NCI-H748 (cell line): ENCODE results near the gene ZNF536.

Experiments used
- DNase-seq: peaks from one replicate; lab custom pipeline; 2025; ENCODE audit not compliant: unreplicated experiment; lab: John Stamatoyannopoulos, UW

Gene ZNF536

DNA sequence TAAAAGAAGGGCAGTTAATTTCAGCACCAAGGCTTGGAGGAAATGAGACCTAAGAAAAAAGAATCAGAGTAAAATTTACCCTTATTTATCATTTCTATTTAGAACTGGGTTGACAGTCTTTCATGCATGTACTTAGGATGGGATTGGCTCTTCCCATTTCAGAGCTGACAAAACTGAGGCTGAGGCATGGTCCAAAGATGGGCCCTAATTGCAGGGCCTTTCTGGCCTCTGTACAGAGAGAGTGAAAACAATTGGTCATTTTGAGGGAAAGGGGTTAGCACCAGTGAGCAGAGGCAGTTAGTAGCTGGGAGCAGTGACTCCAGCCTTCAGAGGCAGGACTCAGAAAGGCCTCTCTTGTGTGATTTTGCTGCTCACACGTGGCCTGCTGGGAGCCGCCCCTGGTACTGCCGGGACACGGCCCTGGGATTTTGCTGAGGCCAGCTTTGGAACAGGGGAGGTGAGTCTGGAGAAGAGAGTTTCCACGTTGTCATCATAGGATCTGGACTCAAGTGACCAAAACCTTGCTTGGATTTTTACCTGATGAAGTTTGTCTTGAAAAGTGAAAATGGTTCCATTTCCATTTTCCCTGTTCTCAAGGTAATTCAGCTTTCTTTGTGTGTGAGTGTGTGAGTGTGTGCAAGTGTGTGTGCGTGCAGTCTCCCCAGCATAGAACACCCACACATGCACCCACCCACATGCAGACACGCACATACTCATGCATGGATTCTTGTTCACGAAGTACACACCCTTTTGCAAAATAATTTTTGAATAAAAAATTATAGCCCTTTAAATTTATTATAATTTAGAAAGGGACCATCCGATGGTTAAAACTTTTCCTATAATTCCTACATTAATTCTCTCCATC is at the start of gene ZNF536:
TSS of gene ZNF536 (plus strand) at position 425 of the 865 bp plus-strand sequence. CDS start 71,179 bp downstream, outside the sequence.
- no peak for DNase-seq

DNA sequence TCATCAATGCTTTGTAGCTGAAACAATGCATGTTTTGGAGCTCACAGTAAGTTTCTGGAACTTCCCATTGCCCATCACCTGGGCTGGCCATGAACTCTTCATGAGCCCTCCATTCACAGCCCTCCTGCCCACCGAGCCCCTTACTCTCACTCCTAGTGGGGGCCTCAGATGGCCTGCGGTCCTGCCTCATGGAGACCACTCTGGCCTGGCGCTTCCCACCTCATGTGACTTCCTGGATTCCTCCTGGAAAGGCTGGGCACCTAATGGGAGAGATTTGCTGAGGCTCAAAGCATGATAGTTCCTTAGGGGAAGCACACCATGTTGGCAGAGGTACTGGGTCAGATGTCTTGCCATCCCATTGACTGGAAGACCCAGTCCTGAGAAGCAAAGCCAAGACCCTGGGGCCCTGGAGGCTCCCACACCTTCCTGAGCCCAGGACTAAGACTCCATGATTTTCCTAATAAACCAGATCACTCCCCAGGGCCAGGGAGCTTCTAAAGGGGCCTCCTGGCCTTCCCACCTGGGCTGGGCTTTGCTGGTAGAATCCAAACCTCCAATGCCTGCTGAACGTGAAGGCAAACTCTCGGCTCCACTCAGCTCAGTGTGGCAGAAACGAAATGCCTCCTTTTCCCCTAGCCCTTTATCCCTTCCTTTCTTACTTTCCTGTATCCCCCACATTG is 49.4 kb upstream of the ZNF536 start:
- no peak for DNase-seq

DNA sequence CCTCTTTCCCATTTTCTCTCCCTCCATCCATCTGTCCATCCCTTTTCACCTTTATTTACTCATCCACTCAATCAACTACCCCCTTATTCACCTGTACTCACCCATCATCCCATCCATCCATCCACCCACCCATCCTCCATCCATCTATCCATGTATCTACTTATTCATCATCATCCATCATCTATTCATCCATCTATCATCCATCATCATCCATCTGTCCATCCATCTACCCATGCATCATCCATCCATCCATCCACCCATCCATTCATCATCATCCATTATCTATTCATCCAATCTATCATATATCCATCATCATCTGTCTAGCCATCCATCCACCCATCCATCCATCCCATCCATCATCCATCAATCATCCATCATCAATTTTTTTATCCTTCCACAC is 48.3 kb upstream of the ZNF536 start:
- DNase-seq = no peak

DNA sequence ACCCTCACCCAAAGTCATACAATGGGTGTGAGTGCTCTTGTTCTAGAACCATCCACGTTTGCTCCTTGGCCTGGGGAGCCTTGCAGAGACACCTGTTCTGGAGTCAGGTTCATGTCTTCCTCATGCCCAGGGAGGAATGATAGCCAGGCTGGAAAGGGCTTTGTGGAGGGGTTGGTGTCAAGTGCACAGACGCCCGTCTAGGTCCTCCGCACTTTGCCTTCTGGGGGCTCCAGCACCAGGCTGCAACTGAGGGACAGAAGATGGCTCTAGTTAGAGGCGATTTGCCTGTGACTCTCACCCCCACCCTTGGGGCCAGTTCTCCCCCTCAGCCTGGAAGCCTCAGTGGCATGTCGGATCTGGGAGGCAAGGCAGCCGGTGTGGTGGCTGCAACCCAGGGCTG is 47.2 kb upstream of the ZNF536 start:
- DNase-seq = no peak

DNA sequence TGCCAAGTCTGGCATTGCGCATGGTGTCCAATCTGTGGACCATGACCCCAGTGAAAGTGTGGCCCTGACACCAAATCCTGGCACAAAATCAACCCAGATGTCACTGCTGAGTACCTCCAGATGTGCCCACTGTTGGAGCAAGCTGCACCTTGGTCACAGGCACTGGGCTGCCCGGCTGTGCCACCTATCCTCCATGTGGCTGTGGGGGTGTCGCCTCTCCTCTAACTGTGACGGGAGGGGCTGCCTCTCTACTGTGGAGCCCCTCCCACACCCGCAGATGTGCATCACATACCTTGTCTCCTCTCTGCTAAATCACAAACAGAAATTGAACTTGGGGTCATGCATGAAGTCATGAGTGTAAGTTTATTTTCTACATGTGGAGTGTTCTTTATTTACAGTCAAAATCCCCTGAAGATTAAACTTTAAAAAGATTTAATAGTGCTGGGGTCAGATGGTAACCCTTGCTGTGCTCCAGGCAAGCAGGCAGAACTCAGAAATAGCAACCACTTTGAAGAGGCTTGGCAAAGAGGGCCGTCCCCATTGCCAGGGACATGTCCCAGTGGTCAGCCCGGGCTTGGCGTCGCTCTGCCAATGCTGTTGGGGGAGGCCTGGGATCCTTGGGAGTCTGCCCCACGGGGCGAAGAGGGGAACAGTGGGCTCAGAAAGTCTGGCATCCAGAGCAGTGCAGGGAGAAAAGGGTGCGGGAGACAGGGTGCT is 46.4 kb upstream of the ZNF536 start:
- no peak for DNase-seq

DNA sequence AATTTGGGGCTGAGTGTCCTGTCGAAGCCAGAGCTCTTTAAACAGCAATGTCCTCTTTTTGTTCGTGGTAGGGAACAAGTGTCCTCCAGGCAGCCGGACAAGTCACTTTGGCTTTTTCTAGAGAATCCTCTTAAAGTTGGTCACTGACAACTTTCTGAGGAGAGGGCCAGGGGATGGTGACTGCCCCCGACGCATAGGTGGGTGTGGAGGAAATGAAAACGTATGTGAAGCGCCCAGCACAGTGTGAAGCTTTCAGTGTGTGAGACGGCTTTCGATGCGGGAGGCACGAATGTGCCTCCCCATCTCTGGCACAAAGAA is 45.8 kb upstream of the ZNF536 start:
- no peak for DNase-seq

DNA sequence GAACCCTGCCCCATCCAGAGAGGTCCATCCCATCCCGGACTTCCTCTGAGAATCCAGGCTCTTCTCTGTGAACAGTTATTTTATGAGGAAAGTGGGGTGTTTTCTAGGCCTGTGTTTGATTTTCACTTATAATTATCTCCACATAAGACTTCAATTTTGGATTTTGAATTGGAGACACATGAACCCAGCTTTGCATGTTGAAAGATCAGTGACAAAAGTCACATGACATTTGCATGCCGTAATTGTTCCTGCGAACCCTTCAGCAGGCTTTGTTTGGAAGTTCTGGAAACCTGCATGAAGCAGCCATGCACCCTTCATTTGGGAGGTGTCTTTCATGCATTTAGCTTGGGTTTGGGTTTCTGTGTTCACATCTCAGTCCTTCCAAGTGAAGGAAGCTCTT is 44.9 kb upstream of the ZNF536 start:
- no peak for DNase-seq

DNA sequence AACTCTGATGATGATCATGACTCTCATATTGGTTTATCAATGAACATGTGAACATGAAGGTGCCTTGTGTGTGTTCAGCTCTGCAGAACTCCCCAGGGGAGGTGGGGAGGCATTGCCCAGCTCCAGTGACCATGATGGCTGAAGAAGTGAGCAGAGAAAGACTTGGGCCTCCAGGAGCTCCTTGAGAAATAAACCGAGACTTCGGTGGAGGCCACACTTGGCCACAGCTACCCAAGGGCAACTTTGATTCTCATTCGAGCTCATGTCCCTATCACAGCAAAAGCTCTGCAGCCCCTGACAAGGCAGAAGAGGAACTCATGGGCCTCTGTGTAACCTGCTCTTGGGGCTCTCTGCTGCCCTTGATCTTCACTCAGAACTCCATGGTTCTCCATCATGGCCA is 44.1 kb upstream of the ZNF536 start:
- no peak for DNase-seq

DNA sequence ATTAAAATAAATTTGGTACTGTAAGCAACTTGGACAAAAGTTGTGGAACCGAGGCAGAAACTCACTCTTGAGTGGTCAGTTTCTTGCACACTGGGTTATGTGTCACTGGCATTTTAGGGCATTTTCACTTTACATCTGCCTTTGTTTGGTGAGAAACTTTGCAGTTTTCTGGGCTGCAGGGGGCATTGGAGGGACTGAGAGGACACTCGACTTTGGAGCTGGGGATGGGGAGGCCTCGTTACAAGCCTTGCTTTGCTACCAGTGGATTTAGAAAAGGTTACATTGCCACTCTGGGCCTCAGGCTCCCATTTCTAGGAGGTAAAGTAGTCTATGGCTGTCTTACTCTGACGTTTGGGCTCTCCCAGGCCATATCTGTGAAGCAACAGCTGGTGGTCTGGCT is 41.9 kb upstream of the ZNF536 start:
- DNase-seq = no peak

DNA sequence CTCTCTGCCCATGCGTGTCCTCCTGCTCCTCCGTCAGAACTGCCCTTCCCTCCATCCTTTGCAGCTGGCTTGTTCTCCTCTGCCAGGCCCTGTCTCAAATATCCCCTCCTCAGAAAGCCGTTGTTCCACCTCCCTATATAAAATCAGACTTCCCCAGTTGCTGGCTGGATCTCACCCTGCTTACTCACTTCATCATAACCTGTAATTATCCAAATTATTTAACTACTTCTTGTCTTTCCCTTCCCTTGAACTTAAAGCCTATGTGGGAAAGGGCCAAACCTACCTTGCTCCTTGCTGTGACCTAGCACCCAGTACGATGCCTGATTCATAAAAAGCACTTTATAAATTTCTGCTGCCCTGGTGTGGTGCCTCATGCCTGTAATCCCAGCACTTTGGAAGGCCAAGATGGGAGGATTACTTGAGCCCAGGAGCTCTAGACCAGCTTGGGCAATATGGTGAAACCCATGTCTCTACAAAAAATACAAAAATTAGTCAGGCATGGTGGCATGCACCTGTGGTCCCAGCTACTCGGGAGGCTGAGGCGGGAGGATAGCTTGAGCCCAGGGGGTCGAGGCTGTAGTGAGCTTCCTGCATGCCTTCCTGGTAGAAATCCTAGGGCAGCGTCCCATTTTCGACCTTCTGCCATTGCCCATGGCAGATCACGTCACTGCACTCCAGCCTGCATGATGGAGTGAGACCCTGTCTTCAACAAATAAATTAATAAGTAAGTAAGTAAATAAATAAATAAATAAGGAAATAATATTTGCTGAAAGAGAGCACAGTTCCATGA is 39.5 kb upstream of the ZNF536 start:
- DNase-seq = no peak

DNA sequence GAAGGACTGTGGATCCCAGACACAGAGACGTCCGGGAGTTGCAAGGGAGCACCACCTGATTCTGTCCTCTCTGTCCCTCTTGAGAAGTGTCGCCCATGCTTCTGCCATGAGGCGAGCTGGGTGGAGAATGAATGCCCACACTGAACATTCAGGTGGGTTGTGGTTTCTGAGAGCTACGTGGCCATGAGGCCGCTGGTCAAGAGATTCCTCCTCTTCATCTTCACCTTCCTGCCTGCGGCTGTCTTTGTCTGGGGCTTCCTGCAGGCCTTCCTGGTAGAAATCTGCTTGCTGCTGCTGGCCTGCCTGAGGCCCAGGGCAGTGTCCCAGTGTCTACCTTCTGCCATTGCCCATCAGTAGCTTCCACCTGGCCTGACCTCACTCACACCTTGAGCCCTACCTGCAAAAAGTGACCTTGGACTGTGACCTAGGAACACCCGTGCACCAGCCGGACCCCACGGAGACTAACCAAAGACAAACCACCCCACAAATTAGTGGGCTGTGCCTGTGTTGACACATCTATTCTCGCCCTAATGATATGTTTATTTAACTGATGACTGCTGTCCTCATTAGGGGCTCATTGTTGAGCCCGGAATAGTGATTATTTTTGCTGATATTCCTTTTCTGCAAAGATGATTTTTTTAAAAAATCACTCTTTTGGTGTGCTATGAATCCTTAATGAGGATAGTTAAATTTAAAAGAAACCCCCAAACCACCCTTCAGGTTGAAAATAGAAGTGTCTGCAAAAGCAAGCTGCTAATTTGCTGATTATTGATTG is 38.7 kb upstream of the ZNF536 start:
- DNase-seq = no peak

DNA sequence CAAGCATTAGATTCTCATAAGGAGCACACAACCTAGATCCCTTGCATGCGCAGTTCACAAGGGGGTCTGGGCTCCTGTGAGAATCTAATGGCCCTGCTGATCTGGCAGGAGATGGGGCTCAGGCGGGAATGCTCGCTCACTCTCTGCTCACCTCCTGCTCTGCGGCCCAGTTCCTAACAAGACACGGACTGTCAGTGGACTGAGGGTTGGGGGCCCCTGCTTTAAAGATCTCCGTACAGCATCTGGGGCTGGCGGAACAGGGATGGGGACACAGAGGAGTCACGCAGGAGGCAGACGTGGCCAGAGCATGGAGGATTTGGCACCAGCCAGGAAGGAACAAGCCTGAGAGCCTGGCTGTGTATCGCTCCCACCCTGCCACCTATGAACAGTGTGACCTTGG is 37.3 kb upstream of the ZNF536 start:
- no peak for DNase-seq

DNA sequence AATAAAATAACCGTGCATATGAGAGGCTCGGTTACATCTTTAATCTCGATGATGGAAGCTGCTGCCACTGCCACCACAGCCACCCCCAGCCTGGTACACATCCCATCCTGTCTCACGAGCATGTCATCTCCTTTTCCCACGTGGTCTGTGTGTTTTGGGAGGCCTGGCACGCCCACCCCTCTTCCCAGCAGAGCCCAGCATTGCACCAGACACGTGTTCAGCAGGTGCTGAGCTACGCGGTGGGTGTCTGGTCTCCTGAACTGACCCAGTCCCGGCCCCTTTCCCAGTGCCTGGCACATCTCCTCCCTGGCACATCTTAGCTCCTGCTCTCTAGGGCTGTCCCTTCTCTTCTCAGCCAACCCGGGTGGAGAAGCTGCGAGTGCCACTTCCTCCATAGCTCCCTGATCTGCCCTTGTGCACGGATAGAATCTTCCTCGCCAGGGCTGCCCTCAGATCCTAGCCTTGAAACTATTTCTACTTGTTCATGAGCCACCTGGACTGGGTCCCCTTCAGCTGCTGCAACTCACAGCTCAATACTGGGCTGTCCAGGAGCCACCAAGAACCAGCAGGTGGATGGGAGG is 36.8 kb upstream of the ZNF536 start:
- DNase-seq = no peak

DNA sequence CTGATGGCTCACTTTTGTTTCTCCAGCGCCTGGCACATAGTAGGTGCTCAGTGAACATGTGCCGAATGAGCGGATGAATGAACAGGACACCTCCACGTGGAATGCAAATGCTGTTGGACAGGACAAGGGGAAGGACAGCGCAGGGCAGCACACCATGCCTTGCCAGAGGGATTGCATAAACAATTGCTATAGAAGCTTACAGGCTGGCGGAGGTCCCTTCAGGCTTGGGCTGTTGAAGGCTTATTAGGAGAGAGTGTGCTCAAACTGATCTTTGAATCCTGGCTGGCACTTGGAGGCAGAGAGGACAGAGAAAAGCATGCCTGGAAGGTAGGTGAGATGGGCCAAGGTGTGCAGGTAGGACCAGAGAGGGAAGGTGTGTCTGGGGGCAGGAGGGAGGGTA is 35.9 kb upstream of the ZNF536 start:
- no peak for DNase-seq

DNA sequence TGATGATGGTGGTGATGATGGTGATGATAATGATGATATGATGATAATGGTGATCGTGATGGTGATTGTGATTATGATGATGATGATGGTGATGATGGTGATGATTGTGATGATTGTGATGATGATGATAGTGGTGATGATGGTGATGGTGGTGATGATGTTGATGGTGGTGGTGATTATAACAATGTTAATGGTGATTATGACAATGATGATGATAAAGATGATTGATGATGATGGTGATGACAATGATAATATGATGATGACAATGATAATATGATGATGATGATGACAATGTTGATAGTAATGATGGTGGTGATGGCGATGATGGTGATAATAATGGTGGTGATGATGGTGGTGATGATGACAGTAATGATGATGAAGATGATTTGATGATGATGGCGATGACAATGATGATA is 34.1 kb upstream of the ZNF536 start:
- DNase-seq = no peak

DNA sequence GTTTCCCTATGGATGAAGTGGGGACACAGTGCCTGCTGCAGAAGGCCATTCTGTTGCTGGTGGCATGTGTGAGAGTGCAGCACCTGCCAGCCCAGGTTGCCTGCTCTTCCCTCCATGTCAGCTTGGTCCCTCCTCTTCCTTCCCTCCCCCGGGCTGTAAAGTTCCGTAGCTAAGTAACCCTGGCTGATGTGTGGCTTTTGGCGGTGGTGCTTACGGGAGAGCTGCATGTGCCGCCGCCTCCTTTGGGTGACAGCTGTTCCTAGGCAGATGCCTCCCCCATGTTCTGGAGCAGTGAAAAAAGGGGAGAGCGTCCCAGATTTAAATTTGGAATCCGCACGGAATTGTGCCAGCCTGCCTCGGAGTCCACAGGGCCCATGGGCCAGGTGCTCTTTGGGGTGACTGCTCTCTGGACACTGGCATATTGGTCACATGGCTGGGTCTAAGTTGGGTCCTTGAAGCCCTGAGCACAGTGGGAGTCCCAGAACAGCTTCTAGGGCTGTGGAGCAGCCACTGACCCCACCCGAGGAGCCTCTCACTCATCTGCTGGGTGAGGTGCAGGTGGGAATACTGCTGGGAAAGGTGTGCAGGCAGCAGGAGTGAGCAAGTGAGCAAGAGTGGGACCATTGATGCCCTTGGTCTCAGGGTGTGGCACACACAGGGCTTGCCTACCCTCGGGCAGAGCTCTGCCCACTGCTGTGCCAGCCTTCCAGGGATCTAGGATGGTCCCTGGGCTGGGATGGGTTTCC is 33.1 kb upstream of the ZNF536 start:
- no peak for DNase-seq

DNA sequence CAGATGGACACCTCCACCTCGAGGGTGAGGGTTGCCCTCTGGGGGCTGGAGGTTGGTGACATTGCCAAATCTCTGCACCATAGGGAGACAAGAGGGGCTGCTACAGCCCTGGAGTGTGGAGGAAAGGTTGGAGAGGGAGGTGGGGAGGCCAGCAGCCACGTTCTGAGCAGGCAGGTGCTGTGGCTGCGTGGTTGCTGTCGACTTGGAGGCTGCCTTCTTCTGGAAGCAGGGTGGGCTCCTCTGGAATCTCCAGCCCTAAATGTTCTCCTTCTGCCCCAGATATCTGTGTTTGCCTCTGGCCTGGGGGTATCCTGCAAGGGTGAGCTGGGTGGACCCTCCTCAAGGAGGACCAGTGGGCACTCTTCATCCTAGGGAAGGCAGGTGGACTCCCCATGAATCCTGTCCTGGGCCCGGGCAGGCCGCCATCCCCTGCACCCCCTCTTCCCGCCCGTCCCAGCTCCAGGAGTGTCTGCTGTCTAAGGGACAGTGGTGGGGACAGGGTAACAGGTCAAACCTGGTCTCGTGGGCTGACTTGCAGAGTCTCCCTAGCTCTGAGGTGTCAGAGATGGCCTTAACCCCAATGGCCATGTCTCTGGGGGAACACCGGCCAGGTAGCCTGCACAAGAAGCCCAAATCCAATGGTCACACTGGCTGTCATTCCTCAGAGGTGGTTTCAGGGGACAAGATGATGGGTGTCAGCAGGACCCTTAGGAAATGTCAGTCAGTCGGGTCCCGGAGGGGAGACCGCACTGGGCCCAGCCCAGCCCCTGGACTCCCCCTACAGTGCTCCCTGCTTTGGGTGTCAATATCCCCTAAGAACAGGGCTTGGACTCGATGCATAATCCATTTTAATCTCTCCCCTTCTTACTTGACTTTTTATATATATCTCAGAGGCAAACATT is 32.3 kb upstream of the ZNF536 start:
- DNase-seq = no peak

DNA sequence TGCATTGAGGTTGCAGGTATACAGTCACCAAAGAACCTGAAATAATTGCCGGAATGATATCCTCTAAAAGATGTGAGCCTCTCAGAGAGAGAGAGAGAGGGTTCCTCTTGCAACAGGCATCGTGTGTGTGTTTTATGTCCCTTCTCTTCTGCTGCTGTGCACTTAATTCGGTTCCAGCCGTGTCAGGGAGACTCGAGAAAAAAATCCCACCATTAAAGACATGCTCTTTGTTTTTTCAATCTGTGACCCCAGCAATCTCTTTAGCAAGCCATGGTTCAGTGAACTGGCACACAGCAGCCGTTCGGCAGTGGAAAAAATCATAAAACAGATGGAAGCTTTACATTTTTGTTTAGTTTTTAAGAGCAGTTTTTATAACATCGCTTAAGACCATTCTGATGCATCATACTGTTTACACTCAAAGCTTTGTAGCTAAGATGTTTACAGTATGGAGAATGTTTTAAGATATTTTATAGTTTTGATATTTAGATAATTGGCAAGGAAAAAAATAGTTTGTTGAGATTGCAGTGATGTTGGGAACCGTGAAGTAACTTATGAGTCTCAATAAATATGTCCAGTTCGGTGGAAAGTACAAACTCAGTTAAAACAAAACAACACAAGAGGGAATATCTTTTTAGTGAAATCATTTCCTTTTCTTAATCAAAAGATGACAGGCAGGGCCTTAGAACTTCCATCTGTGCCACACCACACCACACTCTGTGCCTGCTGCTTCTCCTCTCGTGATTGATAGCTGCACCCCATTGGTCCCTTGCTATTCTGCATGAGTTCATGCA is 31.2 kb upstream of the ZNF536 start:
- no peak for DNase-seq
